HAP-1 (cell line): ENCODE results near the gene CFHR3.
A peak's percentile ranks its signal among the peaks of the same experiment; 100 is the strongest.
"Not testable (repeated sequence)": the region's sequence is repeated elsewhere in the genome, so short reads cannot be mapped to it uniquely, and the experiment has no call there.

ENCODE experiments used
- DNase-seq, 2 experiments: peaks; one replicate each; pipeline ENCODE4 v3.0.0-alpha.2; 2016 to 2020; ENCODE audit warnings: low spot score in 2 of 2
- H3K27me3 ChIP-seq: fragments of 250-450 bp; sonication (Bioruptor Pico); 2 replicates; pipeline ENCODE4 v1.5.1; 2020; ENCODE audit warnings: low read depth, mild to moderate bottlenecking, moderate library complexity
- H3K36me3 ChIP-seq: fragments of 250-450 bp; sonication (Bioruptor Pico); replicated peaks from 2 replicates; pipeline ENCODE4 v1.5.1; 2020; ENCODE audit warnings: mild to moderate bottlenecking
- H3K4me1 ChIP-seq: fragments of 250-450 bp; sonication (Bioruptor Pico); 2 replicates; pipeline ENCODE4 v1.5.1; 2020; ENCODE audit warnings: mild to moderate bottlenecking
- H3K4me3 ChIP-seq: fragments of 250-450 bp; sonication (Bioruptor Pico); 2 replicates; pipeline ENCODE4 v1.5.1; 2020; ENCODE audit warnings: mild to moderate bottlenecking, moderate library complexity
- H3K9me3 ChIP-seq: fragments of 250-450 bp; sonication (Bioruptor Pico); 2 replicates; pipeline ENCODE4 v1.5.1; 2020; ENCODE audit warnings: mild to moderate bottlenecking, moderate library complexity
- in situ Hi-C: fragments of 300-500 bp; cut with MboI; formaldehyde crosslinking; loops from 3 replicates; pipeline ENCODE4 v1.14.3; 2020; ENCODE audit warnings: low sequenced_read_pairs, inconsistent platforms, mixed read lengths

CFHR3 gene

DNA sequence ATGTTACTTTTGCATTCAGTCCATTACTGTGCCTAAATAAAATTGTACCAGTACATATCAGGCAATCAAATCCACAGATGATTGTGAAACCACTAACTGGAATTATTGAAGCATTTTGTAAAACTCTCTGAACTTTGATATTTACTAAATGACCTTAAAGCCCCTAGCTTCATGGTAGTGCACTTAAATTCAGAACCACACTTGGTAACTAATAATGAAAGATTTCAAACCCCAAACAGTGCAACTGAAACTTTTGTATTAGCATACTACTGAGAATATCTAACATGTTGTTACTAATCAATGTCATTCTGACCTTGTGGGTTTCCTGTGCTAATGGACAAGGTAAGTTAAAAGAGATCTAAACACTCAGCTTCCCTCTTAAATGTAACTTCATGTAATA, at the start of gene CFHR3:
Gene CFHR3 (plus strand): TSS at position 238 of the 400 bp plus-strand sequence. CDS start 47 bp downstream, at position 285.
- no peak within 1 kb of the TSS for H3K4me3 ChIP-seq
- H3K27me3 ChIP-seq, result no peaks in the 10 kb centered on the region
- H3K36me3 ChIP-seq, result no peaks in the 10 kb centered on the region
- in situ Hi-C loops, result no loop called here
- H3K9me3 ChIP-seq, result no peaks in the 10 kb centered on the region
- no peak for DNase-seq
- no peaks in the 10 kb centered on the region for H3K4me1 ChIP-seq

DNA sequence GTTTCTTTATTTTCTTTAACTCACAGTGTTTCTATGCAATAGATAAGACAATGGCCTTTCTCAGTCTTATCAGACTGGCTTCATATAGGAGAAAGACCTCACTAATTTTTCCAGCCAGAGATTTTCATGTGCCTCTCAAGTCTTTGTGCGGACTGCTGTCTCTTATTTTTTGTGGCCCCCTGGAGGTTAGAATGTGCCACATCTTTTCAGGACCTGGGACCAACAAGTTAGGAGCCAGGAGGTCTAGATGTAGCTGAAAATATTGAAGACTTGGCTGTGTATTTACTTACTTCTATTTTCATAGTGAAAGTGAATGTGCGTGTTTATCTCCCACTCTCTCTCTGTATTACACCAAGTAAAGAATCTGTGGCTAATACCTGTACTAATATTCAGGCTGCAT, 42.1 kb upstream of the CFHR3 start:
- Histone ChIP-seq H3K4me3 (no peak overlapping the region), H3K4me1 (no peaks in the 10 kb centered on the region), H3K9me3 (no peaks in the 10 kb centered on the region), H3K36me3 (no peaks in the 10 kb centered on the region), H3K27me3 (no peaks in the 10 kb centered on the region)
- in situ Hi-C loops, result no loop called here
- no peak for DNase-seq

DNA sequence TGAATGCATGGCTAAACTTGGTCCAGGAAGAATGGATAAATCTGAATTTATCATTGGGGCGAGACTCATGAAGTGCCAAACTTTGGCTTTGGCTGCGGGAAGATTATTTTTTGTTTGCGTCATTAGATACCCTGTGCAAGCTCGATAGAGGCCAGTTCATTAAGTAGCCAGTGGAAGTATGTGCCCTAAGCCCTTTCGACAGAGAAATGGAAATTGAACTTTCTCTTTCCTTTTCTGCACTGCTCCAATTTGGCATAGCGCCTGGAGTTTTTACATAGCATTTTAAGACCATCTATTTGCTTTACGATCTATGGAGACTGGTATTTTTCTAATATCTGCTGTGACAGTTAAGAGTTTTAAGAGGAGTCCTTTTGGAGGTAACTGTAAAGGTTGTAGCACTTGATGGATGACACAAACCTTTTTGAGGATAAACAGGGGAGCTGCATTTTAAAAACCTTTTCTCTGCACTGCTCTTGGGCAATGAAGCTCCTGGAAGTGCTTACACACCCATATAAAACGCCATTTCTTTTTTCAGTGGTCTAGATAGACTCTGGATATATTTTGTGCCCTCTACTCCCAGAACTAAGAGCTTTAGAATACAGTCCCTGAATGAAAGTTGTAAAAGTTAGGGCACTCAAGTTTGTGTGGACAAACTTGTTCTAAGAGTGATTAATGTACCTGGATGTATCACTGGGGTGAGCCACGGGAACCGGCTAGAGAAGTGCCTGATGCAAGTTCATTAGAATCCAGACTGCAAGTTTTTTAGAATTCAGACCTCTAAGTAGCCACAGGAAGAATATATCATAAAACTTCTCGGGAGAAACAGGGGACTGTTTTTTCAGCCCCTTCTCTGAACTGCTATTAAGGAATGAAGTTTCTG, 41.3 kb upstream of the CFHR3 start:
- in situ Hi-C loops, result no loop called here
- no peak overlapping the region for H3K4me3 ChIP-seq
- no peaks in the 10 kb centered on the region for H3K9me3 ChIP-seq
- no peaks in the 10 kb centered on the region for H3K4me1 ChIP-seq
- H3K36me3 ChIP-seq, result no peaks in the 10 kb centered on the region
- DNase-seq, result no peak
- no peaks in the 10 kb centered on the region for H3K27me3 ChIP-seq

DNA sequence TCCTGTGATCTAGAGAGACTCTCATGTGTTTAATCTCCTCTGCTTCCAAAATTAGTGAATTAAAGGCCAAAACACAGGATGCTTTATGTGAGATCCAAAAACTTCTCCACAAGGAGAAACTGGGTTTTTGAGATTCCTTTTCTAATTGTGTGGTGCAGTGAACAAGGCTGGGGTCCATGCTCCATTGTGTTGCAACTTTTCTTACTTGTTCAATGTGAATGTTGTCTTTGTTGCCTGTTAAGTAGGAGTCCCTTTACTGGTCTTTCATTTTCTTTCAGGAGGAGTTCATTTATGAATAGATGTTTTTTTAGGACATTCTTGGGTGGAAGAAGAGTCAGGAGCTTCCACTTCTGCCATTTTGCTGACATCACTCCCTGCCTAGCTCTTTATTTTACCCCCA, 40.6 kb upstream of the CFHR3 start:
- in situ Hi-C loops, result no loop called here
- no peaks in the 10 kb centered on the region for H3K27me3 ChIP-seq
- no peaks in the 10 kb centered on the region for H3K36me3 ChIP-seq
- H3K4me3 ChIP-seq, result no peak overlapping the region
- H3K4me1 ChIP-seq, result no peaks in the 10 kb centered on the region
- DNase-seq, result no peak
- no peaks in the 10 kb centered on the region for H3K9me3 ChIP-seq

DNA sequence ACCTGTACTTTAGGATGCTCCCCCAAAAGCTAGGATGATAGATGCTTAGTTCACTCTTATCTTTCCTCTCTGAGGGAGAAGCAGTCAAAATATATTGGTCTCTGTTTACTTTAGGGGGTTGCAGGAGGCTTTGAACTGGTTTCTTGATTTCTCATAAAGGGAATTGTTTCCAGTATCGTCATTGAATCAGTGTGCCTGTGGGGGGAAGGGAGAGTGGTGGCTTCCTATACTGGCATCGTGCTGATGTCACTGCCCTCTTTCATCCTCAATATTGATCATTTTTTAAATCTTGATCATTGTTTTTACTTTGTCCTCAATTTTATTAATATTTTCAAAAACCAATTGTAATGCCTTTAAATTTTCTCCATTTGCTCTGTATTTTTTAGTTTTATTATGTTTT, 40.2 kb upstream of the CFHR3 start:
- Histone ChIP-seq H3K36me3 (no peaks in the 10 kb centered on the region), H3K4me3 (no peak overlapping the region), H3K4me1 (no peaks in the 10 kb centered on the region), H3K27me3 (no peaks in the 10 kb centered on the region), H3K9me3 (no peaks in the 10 kb centered on the region)
- DNase-seq, result no peak
- in situ Hi-C loops, result no loop called here

DNA sequence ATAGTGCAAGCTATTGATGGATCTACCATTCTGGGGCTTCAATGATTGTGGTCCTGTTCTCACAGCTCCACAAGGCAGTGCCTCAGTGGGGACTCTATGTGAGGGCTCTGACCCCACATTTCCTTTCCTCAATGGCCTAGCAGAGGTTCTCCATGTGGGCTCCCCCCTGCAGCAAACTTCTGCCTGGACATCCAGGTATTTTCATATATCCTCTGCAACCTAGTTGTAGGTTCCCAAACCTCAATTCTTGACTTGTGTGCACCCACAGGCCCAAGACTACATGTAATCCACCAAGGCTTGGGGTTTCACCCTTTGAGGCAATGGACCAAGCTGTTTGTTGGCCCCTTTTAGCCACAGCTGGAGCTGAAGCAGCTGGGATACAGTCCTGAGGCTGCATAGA, 35.9 kb upstream of the CFHR3 start:
- Histone ChIP-seq H3K4me3 (no peak overlapping the region), H3K4me1 (no peaks in the 10 kb centered on the region), H3K27me3 (no peaks in the 10 kb centered on the region), H3K9me3 (no peaks in the 10 kb centered on the region), H3K36me3 (no peaks in the 10 kb centered on the region)
- in situ Hi-C loops, result no loop called here
- no peak for DNase-seq

DNA sequence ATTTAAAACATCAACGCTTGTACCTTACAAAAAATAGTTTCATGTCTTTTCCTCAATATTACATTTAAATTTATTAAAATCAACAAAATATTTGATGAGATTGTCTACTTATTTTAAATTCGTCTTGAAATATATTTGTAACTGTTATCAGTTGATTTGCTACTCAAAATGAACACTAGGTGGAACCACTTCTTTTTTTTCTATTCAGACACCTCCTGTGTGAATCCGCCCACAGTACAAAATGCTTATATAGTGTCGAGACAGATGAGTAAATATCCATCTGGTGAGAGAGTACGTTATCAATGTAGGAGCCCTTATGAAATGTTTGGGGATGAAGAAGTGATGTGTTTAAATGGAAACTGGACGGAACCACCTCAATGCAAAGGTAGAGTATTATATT, 31.4 kb upstream of the CFHR3 start:
- H3K9me3 ChIP-seq, H3K4me3 ChIP-seq, H3K4me1 ChIP-seq, H3K27me3 ChIP-seq, in situ Hi-C loops, H3K36me3 ChIP-seq: not testable (repeated sequence)
- DNase-seq, result peak in 1 of 2 experiments; percentile 43

DNA sequence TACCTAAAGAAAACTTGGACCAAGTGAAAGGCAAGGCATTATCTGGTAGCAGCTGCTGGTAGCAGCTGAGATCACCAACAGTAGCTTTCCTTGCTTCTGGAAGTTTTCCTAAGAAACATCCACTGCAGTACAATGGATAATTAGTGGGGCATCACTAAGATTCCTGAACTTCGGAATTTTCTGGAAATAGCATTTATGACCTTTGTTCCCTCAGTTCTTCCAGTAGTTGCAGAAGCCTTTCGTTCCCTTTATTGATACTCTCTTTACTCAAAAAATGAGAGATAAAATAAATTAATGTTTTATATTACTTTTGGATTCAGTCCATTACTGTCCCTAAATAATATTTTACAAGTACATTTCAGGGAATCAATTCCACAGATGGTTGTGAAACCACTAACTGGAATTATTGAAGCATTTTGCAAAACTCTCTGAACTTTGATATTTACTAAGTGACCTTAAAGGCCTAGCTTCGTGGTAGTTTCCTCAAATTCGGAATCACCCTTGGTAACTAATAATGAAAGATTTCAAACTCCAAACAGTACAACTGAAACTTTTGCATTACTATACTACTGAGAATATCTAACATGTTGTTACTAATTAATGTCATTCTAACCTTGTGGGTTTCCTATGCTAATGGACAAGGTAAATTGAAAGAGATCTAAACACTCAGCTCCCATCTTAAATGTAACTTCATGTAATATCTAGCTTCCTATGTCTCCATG, 9.5 kb upstream of the CFHR3 start:
- H3K4me3 ChIP-seq, H3K36me3 ChIP-seq, in situ Hi-C loops, H3K27me3 ChIP-seq, DNase-seq, H3K4me1 ChIP-seq, H3K9me3 ChIP-seq: not testable (repeated sequence)

DNA sequence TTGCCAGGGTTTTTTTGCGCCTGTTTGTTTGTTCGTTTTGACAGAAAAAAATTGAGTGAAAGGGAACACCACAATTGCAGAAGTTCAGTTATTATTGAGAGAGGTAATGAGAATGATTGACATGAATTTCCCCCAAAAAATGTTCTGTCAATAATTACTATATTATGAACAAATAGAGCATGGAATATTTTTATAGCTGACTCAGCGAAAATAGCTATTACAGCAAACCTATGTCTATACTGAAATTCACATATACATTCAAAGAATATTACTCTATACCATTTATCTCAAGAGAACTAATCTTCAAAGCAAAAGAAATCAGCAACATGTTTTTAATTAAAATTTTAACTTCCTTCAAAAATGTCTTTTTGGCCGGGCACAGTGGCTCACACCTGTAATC, 4.8 kb upstream of the CFHR3 start:
- in situ Hi-C loops, H3K27me3 ChIP-seq, H3K9me3 ChIP-seq, DNase-seq, H3K4me3 ChIP-seq, H3K4me1 ChIP-seq, H3K36me3 ChIP-seq: not testable (repeated sequence)

DNA sequence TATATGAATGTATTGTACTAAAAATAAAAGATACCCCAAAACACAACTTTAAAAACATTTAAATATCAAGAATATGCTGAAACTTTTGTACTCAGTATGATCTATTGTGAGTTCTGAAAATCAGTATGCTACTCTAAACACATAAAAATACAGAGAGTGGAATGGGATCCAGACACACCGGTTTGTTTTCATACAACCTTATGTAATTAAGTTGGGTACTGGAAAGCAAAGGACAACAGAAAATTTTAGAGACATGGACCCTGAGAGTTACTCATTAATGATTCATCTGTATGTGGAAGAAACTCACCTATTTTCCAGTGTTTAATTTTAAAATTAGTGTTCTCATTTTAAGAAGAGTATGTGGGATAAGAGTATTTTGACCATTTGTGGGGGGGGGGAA, 927 bp upstream of the CFHR3 start:
- Histone ChIP-seq H3K27me3 (no peaks in the 10 kb centered on the region), H3K9me3 (no peaks in the 10 kb centered on the region), H3K4me3 (no peak overlapping the region), H3K36me3 (no peaks in the 10 kb centered on the region), H3K4me1 (no peaks in the 10 kb centered on the region)
- in situ Hi-C loops, result no loop called here
- no peak for DNase-seq

DNA sequence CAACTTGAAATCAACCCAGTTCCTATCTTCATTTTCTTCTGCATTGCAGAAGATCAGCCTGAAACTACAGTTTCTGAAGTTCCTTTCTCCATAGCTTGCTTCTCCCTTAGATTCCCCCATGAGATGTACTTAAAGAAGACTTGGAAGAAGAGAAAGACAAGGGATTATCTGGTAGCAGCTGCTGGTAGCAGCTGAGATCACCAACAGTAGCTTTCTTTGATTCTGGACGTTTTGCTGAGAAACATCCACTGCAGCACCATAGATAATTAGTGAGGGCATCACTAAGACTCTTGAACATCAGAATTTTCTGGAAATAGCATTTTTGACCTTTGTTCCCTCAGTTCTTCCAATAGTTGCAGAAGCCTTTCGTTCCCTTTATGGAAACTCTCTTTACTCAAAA, 465 bp upstream of the CFHR3 start:
- Histone ChIP-seq H3K36me3 (no peaks in the 10 kb centered on the region), H3K4me1 (no peaks in the 10 kb centered on the region), H3K27me3 (no peaks in the 10 kb centered on the region), H3K9me3 (no peaks in the 10 kb centered on the region), H3K4me3 (no peak overlapping the region)
- DNase-seq, result no peak
- in situ Hi-C loops, result no loop called here

DNA sequence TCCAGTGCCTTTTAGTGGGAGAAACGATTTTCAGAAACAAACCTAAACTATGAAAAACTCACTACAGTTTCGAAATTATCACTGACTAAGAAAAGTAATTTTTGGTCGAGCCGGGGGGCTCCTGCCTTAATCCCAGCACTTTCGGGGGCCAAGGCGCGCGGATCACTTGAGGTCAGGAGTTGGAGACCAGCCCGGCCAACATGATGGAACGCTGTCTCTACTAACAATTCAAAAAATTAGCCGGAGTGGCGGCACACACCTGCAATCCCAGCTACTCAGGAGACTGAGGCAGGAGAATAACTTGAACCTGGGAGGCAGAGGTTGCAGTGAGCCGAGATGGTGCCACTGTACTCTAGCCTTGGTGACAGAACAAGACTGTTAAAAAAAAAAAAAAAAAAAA, 3.0 kb downstream of the CFHR3 start:
- no peaks in the 10 kb centered on the region for H3K36me3 ChIP-seq
- H3K4me3 ChIP-seq, result no peak overlapping the region
- H3K4me1 ChIP-seq, result no peaks in the 10 kb centered on the region
- in situ Hi-C loops, result no loop called here
- no peak for DNase-seq
- H3K9me3 ChIP-seq, result no peaks in the 10 kb centered on the region
- H3K27me3 ChIP-seq, result no peaks in the 10 kb centered on the region

DNA sequence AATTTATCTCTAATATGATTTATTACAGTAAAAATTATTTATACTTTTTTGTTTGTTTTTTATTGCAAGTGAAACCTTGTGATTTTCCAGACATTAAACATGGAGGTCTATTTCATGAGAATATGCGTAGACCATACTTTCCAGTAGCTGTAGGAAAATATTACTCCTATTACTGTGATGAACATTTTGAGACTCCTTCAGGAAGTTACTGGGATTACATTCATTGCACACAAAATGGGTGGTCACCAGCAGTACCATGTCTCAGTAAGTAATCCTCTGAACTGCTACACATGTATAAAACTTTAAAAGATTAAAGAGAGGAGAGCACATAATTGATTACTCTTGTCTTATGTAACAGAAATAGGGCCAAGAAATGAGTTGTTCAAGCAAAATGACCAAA, 4.5 kb downstream of the CFHR3 start:
- Histone ChIP-seq H3K4me3 (no peak overlapping the region), H3K27me3 (no peaks in the 10 kb centered on the region), H3K9me3 (no peaks in the 10 kb centered on the region), H3K4me1 (no peaks in the 10 kb centered on the region), H3K36me3 (no peaks in the 10 kb centered on the region)
- DNase-seq, result no peak
- in situ Hi-C loops, result no loop called here

DNA sequence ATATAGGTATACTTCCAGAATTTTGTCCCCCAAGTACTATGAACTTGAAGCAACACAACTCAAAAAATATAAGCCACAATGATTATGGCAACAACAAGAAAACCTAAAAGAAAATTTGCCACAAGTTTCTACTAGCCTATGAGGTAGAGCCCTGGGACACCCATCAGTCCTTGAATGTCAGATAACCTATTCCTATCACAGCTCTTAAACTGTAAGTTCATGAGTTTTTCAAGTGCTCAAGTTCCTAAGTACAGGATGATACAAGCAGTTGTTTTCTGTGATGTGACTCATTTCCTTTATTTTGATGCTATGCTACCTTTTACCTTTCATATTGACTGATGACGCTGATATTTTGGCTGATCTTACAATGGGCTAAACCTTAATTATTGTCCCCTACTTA, 16.6 kb downstream of the CFHR3 start:
- H3K4me3 ChIP-seq, H3K27me3 ChIP-seq, H3K4me1 ChIP-seq, DNase-seq, H3K36me3 ChIP-seq, in situ Hi-C loops, H3K9me3 ChIP-seq: not testable (repeated sequence)
